NCI-H146 treated with DMSO at 0.1 percent for 48 hours (cell line): ENCODE measurements around the gene DENND5A.
A peak's percentile ranks its signal among the peaks of the same experiment; 100 is the strongest.

ENCODE experiments used
- DNase-seq: peaks from one replicate; lab custom pipeline; 2025; ENCODE audit not compliant: unreplicated experiment; lab: John Stamatoyannopoulos, UW

DENND5A gene

DNA sequence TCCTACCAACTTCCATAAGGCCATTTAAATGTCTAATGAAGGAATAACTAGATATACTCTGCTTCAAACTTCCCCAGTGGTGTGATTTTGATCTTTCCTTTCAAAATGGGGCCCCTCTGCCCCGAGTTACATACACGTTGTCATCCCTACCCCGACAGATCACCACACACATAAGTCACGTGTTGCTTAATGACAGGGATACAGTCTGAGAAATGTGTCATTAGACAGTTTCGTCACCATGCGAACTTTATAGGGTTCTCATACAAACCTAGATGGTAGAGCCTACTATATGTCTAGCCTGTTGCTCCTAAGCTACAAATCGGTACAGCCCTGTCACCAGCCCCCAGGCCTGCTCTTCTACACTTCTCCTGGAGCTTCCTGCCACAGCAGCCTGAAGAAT is 124.0 kb downstream of the DENND5A start:
- DNase-seq = no peak

DNA sequence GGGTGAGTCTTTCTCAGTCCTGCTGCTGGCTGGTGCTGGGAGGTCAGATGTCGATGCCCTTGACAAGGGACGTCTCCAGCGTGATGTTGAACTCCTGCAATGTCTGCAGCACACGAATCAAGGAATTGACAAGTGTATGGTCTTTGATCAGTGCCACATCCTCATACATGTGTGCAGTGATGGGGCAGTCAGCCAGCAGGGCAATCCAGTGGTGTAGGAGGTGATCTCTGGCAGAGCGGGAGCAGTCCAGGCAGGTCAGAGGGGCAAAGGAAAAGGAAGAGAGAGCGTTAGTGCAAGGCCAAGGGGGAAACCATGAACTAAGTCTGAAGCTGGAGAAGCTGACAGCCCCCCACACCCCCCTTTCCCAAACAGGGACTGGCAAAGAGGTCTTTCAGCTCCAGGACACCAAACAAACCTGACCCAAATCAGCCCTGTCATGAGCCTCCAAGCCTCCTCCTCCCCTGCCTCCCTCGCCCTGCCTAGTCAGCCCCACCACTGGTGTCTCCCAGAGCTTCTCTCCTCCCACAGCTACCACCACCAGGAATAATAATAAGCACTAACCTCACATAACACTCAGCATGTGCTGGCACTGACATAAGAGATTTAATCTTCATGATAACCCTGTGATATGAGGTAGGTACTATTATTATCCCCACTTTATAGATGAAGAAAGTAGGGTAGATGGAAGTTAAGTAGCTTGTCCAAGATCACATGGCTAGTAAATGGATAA is 125.4 kb downstream of the DENND5A start:
- DNase-seq = no peak

DNA sequence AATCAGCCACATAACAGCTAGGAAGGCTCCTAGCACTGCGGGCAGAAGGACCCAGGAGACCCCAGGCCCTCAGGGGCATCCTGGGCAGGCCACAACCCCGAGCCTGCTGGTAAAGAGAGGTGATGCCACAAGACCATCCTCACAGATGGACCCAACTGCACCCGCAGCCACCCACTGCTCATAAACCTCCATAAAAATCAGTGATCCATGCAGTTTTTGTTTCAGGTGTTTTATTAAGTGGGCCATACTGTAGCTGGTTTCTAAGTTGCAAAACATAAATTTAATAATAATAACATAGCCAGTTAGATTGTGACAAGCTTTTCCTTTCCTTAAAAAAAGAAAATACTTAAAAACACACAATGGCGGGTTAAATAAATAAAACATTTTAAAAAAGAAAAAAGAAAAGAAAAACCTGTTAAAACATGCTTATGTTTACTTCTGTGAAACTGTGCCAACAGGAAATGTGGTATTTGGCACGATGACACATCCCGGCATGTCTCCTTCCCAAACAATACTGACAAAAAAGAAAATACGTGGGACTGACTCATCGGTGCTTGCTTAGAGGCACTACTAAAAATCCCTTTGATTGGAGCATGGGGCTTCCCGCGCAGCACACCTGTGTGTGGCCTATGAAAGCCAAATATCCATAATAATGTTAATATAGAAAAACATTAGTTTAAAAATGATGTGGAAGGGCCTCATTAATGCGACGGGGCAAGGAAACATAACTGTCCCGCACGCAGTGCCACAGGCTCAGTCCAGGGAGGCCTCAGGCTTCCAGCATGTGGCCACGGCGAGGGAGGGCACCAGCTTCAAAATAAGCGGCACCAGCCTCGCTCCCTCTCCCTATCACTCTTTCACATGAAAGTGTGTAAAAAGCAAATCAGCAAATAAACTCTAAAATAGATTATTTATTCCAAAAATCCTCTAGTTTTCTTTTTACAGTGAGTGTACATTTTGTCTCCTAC is 126.3 kb downstream of the DENND5A start:
- peak; percentile 91 for DNase-seq

DNA sequence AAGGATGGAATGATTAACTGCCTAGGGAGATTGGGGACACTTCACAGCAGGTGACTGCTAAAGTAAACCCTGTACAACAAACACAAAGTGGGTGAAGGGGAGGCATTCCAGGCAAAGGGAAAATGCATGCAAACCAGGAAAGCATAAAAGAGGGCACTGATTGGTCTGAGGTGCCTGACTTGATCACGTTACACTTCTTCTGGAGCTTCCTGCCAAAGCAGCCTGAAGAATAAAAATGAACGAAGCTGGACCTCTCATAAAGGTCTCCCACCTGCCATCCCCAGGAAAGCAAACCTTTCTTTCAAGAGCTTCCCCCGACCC is 127.1 kb downstream of the DENND5A start:
- no peak for DNase-seq

DNA sequence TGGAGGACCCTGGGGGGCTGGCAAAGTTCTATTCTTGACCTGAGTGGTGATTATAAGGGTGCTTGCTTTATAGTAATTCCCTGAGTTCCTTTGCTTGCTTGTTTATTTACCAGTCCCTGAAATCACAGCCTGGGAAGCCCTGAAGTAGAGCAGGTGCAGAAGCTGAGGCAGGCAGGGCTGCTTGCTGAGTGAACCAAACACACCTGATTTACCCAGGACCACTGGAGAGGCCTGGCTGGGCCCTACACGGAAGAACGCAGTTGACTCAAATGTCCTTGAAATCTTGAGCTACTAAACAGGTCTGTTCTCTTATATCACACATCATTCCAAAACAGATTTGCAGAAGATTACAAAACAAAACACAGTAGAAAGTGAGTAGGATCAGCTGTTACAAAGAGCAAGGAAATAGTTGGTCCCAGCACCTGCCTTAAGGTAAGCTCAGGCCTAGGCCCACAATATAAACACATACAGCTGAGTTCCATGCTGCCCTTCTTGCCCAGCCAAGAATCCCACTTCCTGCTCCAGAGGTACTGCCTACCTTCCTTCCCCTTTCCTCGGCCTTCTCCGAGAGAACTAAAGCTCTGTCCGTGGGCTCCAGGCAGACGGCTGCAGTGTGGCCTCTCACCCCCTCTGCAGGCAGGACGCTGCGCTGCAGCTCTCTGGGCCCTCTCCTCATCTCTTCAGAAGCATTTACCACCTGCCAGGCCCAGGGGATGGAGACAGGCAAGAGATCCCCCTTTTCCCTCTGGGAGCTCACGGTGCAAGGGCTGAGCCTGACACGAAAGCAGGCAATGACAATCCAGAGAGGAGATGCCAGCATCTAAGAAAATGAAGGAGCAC is 127.6 kb downstream of the DENND5A start:
- peak; percentile 83 for DNase-seq

DNA sequence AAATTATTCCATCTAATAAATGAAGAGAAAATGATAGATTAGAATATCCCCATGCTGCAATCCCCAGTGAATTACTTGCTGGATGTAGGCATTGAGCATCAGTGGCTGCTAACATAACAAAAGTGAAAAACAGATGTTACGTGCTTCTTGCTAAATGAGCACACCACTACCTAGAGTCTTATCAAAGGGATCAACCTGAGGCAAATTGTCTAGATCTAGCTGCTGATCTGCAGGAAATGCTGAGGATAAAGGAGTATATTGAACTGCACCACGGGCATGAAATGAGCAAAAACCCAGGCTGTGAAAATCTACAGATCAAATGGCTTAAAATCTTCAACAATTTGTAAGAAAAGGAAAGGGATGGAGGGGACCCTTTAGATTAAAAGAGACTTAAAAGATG is 128.4 kb downstream of the DENND5A start:
- DNase-seq = no peak

DNA sequence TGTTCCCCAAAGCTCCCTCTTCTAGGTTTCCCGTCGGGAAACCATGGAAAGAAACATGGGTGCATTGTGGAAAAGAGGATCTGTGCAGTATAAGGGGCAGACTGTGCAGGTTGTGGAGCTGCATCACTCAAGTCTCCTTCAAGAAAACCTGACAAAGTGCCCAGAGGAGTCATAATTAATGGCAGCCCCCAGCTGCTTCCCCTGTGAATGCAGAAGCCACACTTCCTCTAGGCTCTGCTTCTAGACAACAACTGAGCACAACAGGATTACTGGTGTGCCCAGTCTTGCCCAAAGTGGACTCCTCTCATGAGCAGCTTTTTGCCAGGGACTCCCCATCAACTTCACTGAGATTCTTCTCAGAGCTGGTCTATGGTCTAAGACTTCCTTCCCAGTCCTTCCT is 131.2 kb downstream of the DENND5A start:
- DNase-seq = no peak

DNA sequence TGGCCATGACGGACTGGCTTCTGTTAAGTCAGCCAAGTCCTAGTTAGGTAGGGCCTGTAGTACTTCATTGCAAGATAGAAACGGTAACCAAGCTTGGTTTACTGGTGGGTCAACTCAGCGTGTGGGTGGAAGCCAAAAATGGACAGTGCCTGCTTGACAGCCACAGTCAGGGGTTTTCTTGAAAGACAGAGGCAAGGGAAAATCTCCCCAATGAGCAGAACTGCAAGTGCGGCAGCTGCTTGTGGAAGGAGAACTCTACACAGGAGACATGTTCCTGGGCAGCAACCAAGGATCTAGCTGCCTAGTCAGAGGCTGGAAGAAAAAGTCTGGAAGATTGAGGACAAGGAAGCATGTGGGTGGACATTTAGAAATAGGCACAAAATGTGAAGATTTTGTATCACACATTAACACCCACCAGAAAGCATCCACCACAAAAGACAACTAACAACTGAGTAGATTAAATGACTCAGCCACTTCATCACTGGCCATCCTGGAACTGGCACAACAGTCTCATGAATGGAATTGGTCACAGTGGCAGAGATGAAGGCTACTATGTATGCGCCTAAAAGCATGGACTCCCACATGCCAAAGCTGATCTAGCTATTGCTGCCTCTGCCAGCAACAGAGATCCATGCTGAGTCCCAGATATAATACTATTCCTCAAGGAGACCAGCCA is 132.8 kb downstream of the DENND5A start:
- no peak for DNase-seq

DNA sequence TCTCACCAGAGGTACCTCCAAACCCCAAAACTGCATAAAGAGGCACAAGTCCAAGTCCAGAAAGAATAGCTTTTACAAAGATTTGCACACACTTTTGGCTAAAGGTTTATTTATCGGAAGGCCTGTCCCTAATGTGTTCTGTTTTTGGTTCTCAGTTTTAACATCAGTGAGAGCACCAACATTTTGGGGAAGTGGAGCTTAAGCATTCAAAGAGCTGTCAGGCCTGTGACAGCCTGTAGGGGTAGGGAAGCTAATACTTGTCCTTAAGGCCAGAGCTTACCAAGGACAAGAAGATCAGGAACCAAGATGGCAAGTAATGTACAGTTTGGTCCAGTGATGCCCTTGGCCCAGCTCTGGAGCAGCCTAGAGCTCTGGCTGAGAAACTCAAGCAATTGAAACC is 134.9 kb downstream of the DENND5A start:
- no peak for DNase-seq

DNA sequence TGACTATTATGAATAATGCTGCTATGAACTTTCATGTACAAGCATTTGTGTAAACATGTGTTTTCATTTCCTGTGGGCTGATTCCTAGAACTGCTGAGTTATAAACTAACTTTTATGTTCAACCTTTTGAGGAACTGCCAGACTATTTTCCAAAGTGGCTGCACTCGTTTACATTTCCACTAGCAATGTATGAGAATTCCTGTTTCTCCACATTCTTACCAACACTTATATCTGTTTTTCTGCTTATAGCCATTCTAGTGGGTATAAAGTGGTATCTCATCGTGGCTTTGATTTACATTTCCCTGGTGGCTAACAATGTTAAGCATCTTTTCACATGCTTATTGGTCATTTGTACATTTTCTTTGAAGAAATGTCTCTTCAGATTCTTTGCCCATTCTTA is 138.5 kb downstream of the DENND5A start:
- DNase-seq = no peak

DNA sequence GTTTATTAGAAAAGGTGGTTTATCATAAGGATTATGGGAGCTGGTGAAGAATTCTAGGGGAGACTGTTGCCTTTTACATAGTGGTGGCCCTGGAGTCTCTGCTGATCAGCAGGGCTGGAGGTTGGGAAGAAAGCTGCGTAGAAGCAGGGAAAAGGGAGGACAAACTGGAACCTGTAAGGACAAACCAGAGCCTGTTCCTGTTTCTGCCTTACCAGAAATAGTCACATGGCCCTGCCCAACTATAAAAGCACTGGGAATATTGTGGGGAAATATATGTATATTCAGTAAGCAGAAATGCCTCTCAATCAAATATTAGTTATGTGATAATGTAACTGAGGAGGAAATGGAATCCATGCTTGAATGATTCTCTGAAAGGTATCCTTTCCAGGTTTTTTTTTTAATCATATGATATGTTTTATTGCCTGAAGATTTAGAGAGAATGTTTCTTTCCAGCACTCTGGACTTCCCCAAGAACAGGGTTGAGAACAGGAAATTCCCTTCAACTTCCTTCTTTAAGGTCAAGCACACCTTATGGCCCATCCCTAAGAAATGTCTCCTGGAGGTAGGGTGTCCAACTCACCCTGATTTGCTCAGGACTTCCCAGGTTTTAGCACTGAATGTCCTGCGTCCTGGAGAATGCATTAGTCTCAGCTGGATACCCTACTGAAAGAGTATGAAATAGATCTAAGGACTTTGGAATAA is 139.8 kb downstream of the DENND5A start:
- DNase-seq = no peak

DNA sequence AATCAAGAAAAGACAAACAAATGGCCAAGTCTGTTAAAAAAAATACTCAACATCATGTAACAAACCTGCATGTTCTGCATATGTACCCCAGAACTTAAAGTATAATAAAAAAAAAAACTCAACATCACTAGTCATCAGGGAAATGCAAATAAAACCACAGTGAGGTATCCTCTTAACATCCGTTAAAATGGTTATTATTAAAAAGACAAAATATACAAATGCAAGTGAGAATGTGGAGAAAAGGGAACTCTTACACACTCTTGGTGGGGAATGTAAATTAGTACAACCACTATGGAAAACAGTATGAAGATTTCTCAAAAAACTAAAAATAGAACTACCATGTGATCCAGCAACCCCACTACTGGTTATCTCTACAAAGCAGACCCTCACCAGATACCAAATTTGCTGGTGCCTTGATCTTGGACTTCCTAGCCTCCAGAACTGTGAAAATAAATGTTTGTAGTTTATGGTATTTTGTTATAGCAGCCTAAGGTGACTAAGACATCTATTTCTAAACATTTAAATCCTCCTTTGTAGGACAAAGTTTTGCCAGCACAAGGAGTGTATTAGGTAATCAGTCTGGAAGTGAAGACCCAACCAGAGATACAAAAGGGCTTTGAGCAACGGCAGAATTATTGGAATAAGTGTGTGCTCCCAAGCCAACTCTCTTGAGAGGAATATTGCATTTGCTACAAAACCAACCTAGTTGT is 141.4 kb downstream of the DENND5A start:
- DNase-seq = no peak

DNA sequence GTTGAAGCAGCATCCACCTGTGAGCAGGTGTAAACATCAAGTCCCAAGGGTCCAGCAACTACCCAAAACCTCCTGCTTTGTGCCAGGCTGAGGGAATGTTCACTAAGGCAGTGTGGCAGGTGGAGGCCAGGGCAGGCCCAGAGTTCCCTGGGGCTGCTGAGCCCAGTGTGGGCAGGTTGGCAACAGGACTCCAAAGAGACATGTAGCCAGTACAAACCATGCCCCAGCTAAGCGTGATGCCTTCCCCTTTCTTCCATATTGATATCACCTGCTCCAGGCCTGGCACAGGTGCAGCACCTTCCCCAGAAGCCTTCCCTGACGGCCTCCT is 143.7 kb downstream of the DENND5A start:
- DNase-seq = no peak

DNA sequence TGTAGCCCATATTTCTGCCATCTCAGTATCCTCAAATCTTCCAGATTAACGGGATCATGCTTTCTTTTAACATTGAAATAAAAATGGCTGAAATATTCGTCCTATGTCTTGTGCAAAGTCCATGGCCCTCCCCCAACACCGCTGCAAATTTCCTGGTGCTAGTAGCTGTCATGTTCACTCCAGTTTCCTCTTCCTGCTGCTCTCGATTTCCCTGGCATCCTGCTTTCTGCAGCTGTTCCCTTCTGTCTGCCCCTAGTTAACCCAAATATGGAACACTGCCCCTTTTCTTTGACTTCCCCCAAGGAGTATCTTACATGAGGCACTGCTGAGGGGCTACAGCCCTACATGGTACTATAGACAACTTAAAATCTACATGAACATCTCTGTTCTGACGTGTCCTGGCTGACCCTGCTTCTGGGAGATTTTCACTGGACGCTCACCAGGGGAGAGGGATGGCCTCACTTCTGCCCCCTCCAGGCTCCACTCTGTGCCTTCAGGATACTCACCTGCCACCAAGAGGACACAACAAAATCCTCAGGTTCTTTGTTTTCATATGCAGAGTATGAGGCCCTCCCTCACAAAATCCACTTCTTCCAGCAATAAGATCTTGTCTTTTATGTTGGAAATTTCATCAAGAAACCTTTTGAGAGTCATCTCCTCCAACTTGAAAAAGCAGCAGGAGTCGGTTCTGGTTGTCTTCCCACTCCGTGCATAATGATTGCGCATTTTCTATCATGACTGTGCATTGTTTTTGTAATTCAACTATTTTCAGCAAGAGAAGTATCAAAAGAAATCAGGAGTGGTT is 144.3 kb downstream of the DENND5A start:
- DNase-seq = no peak

DNA sequence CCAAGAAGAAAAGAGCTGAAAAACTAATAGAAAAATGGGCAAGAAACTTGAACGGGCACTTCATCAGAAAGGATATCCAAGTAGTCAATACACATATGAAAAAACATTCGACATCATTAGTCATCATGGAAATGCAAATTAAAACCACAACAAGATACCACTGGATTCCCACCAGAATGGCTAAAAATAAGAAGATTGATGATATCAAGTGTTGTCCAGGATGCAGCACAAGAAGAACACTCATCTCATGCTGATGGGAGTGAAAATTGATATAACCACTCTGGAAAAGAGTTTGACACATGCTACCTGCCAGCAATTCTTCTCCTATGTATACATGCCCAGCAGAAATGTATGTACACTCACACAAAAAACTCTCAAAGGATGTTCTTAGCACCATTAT is 146.9 kb downstream of the DENND5A start:
- DNase-seq = no peak

DNA sequence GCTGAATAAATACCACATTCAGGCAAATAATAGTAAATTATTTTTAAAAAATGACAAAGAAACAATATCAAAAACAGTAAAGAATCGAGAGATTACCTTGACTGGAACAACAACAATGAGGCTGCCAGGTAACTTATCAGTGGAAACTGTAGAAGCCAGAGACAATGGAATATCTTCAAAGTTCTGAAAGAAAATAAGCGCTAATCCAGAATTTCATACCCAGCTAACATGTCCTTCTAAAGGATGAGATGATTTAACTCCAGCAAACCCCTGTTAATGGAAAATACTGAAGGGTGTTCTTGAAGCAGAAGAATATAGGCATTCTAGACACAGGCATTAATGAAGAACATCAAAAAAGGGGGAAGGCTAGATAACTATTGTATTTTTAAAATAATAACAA is 153.1 kb downstream of the DENND5A start:
- no peak for DNase-seq

DNA sequence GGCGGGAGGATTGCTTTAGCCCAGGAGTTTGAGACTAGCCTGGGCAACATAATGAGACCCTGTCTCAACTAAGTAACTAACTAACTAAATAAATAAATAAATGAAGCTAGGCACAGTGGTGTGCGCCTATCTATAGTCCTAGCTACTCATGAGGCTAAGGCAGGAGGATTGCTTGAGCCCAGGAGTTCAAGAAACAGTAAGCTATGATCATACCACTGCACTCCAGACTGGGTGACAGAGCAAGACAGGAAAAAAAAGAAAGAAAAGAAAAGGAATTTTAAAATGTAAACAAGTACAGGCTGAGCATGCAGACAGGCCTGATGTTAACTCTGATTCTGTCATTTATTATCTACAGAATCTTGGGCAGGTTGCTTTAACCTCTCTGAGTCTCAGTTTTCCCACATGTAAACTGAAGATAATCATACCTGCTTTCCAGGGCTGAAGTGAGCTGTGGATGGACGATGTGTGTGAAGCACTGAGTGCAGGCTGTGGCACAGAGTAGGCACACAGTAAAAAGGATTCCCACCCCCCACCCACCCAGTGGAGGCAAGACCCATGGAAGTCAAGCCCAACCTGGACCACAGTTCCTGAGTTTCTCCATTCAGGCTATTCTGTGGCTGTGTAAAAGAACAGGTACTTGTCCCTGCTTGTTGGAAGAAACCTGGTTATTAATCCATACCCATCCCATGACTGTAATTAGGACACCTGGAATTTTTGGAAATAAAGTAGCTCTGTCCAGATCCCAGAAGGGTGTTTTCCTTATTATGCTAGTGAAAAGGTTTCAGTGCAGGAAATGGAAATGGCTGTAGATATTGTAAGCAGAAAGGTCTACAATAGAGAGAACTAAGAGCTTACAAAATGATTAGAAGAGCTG is 155.1 kb downstream of the DENND5A start:
- no peak for DNase-seq

DNA sequence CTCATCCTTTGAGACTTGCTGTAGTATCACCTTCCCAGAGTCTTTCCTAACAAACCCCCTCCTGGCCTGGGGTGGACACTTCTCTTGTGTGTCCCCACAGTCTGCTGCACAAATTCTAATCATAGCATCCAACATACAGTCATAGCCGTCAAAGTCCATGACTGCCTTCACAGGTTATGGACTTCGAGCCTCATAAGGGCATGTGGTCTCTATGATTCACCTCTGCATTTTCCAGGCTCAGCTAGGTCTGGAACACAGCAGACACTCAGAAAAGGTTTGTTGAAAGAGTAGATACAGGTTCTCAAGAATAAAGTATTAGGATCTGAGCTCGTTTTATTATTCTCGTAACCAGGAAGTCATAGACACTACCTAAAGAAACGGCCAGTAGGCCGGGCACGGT is 160.6 kb downstream of the DENND5A start:
- no peak for DNase-seq
